Kidney (tissue), 14 donors: ENCODE data around the gene PRICKLE4. TPM values are rescaled to one million over a fixed set of nuclear protein-coding genes. Genes with fewer than 3 reads are reported as not detected.
A peak's percentile ranks its signal among the peaks of the same experiment; 100 is the strongest.

Source experiments
- DNase-seq, 5 donors: peaks; one replicate each; pipeline ENCODE4 v3.0.0-alpha.2; 2013 to 2020
- FAIRE-seq: peaks from 2 replicates; lab custom pipeline; 2012; peaks lifted over from hg19 to GRCh38; lab: Jason Lieb, UNC
- H3K27ac ChIP-seq, 2 donors: one replicate each; pipeline ENCODE4 v1.7.0; 2013; ENCODE audit warnings: low read depth in 2 of 2, low read length in 2 of 2, inconsistent platforms in 1 of 2
- H3K27me3 ChIP-seq: one replicate; pipeline ENCODE4 v1.7.1; 2013; ENCODE audit warnings: low read length, inconsistent platforms; ENCODE audit not compliant: control insufficient read depth, insufficient read depth
- H3K36me3 ChIP-seq, 3 donors: one replicate each; pipeline versions ENCODE4 v1.7.0 to v1.7.1; 2013; ENCODE audit warnings: low read length in 3 of 3, control low read depth in 1 of 3, inconsistent platforms in 1 of 3; ENCODE audit not compliant: insufficient read depth in 3 of 3, control insufficient read depth in 2 of 3
- H3K4me1 ChIP-seq, 3 donors: one replicate each; pipeline versions ENCODE4 v1.7.0 to v1.7.1; 2013; ENCODE audit warnings: low read length in 3 of 3, inconsistent platforms in 1 of 3, low read depth in 1 of 3; ENCODE audit not compliant: control insufficient read depth in 2 of 3, insufficient read depth in 2 of 3
- H3K4me3 ChIP-seq, 3 donors: one replicate each; pipeline versions ENCODE4 v1.7.0 to v1.8.1; 2013; ENCODE audit warnings: low read length in 3 of 3, control low read depth in 1 of 3, inconsistent platforms in 1 of 3
- H3K9ac ChIP-seq, 3 donors: one replicate each; pipeline versions ENCODE4 v1.7.0 to v1.7.1; 2013; ENCODE audit warnings: low read length in 3 of 3, control low read depth in 1 of 3, inconsistent platforms in 1 of 3
- H3K9me3 ChIP-seq, 3 donors: one replicate each; pipeline versions ENCODE4 v1.7.0 to v1.7.1; 2013; ENCODE audit warnings: low read length in 3 of 3, control low read depth in 1 of 3, inconsistent platforms in 1 of 3; ENCODE audit not compliant: control insufficient read depth in 2 of 3, insufficient read depth in 1 of 3
- intact Hi-C: fragments of 100-400 bp; cut with DNase I; formaldehyde crosslinking; loops from one replicate; pipeline ENCODE4 v1.11.1; 2022
- polyA plus RNA-seq: library from polyadenylated mRNA; stranded (reverse); fragments of 350-450 nt; fragmentation: Illumina TruSeq; extraction: RNeasy Lipid Tissue Mini Kit (QIAGEN cat#74804); gene quantifications from one replicate; pipeline ENCODE4 v1.2.3, GENCODE V29; 2014; ENCODE audit warnings: low read depth, low replicate concordance; ENCODE audit not compliant: insufficient read depth
- total RNA-seq: library from RNA; stranded (reverse); fragmentation: NEBNext Ultra II Directional; extraction: Animal tissue kit (Norgen Biotek cat#: 25700); gene quantifications from one replicate; pipeline ENCODE4 v1.2.1, GENCODE V29; 2021
- TF ChIP-seq, protein P1 (sequence below): IDR thresholded peaks from 3 replicates; pipeline ENCODE4 v1.5.1; 2012; ENCODE audit warnings: mild to moderate bottlenecking, moderate library complexity, borderline replicate concordance; ENCODE audit not compliant: insufficient read depth; ENCODE audit errors: extremely low read depth
- donor health status: control.
- donor health status: control.
- donor health status: control.
- donor health status: control.
- donor health status: control.
- donor health status: DM: yes; HTN: yes; CAD: no.
- donor health status: Normal renal cell carcinoma (clear cell type).

The PRICKLE4 gene
- total and polyA plus RNA-seq, 2 donors from 2014 or later, result 1.4 to 6.5 TPM

DNA sequence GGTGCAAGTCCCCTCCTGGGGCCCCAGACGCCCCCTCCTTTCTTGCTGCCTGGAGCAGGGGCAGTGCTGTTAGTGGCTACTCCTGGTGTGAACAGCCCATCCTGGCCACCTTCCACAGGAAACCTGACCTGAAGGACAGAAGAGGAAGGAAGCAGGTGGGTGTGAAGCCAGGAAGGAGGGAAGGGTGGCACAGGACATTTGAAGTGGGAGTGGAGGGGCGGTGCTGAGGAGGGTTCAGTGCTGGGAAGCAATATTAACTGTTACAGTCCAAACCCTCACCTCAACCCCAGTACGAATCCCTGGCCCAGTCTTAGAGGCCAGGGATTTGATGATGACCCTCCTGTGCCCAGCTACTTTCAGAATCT, 766 bp downstream of the PRICKLE4 start:
- Histone ChIP-seq H3K27ac (peak overlapping the region; percentile 54 to 79), H3K9me3 (no peaks in the 10 kb centered on the region), H3K27me3 (no peaks in the 10 kb centered on the region), H3K9ac (peak overlapping the region in 1 of 3 donors; percentile 66), H3K4me1 (peaks cover 0 to 26% (median 3%) of the 10 kb centered on the region in 3 donors), H3K36me3 (peaks cover 0 to 2% (median 0%) of the 10 kb centered on the region in 3 donors), H3K4me3 (peak overlapping the region; percentile 56 to 70 (median 62))
- TF ChIP-seq, protein P1, sequence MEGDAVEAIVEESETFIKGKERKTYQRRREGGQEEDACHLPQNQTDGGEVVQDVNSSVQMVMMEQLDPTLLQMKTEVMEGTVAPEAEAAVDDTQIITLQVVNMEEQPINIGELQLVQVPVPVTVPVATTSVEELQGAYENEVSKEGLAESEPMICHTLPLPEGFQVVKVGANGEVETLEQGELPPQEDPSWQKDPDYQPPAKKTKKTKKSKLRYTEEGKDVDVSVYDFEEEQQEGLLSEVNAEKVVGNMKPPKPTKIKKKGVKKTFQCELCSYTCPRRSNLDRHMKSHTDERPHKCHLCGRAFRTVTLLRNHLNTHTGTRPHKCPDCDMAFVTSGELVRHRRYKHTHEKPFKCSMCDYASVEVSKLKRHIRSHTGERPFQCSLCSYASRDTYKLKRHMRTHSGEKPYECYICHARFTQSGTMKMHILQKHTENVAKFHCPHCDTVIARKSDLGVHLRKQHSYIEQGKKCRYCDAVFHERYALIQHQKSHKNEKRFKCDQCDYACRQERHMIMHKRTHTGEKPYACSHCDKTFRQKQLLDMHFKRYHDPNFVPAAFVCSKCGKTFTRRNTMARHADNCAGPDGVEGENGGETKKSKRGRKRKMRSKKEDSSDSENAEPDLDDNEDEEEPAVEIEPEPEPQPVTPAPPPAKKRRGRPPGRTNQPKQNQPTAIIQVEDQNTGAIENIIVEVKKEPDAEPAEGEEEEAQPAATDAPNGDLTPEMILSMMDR, result no peak
- FAIRE-seq, result no peak
- DNase-seq, result peak in 3 of 5 donors; percentile 18 to 72 (median 53)
- intact Hi-C loops, result loop anchor here (10.0 kb wide), 1 partner anchor 263 kb away; no protein-coding TSS in a partner anchor

- Histone ChIP-seq H3K9me3 (no peaks in the 10 kb centered on the region), H3K4me3 (no peak overlapping the region), H3K4me1 (peaks cover 0 to 26% (median 3%) of the 10 kb centered on the region in 3 donors), H3K27me3 (no peaks in the 10 kb centered on the region), H3K27ac (no peak overlapping the region), H3K36me3 (no peaks in the 10 kb centered on the region), H3K9ac (no peak overlapping the region)
- TF ChIP-seq, protein P1, result no peak
- intact Hi-C loops, result loop anchor here (10.0 kb wide), 1 partner anchor 262 kb away; no protein-coding TSS in a partner anchor
- FAIRE-seq (no peak), DNase-seq (no peak)
Observed at GRCh38 chr6:41783106-41783780, 2.7 kb downstream of the PRICKLE4 start.

DNA sequence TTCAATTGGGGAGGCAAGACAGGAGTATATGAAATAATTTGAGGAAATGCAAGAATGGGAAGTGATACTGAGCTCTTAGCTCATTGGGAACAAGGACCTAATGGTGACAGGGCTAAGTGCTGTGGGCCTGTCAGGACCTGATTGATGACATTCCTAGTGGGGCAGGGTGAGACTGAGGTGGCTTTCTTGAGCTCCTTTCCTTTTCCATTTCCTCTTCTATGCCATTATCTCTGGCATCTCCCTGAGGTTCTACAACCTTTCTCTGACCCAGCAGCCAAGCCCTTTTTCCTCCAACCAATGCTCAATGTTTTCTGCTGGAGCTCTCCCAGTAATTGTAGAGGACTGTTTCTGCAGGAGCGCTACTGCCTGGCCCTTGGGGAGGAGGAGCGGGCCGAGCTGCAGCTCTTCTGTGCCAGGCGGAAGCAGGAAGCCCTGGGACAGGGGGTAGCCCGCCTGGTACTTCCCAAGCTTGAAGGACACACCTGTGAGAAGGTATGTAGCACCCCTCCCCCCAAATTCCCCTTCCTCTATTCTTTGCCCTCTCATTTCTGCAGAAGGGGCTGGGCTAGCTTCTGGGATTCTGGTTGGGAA, 4.1 kb downstream of the PRICKLE4 start:
- DNase-seq (peak in 1 of 5 donors; percentile 16), FAIRE-seq (no peak)
- H3K4me1 ChIP-seq, result peaks cover 0 to 21% (median 3%) of the 10 kb centered on the region in 3 donors
- no peaks in the 10 kb centered on the region for H3K9me3 ChIP-seq
- no peak overlapping the region for H3K27ac ChIP-seq
- TF ChIP-seq, protein P1, result no peak
- H3K9ac ChIP-seq, result no peak overlapping the region
- no peak overlapping the region for H3K4me3 ChIP-seq
- no peaks in the 10 kb centered on the region for H3K27me3 ChIP-seq
- peaks cover 2 to 6% (median 2%) of the 10 kb centered on the region in 3 donors for H3K36me3 ChIP-seq
- intact Hi-C loops, result loop anchor here (10.0 kb wide), 1 partner anchor 260 kb away; no protein-coding TSS in a partner anchor
